GM23248 (cell line): Measurements from ENCODE around the gene SHC1.

ENCODE experiments used
- EZH2 ChIP-seq: fragments of 200-600 bp; sonication (generic); IDR thresholded peaks from 2 replicates; pipeline ENCODE4 v1.6.1; 2018; ENCODE audit warnings: antibody characterized with exemption, mild to moderate bottlenecking; ENCODE audit not compliant: insufficient read depth, poor library complexity, severe bottlenecking
- EZH2phosphoT487 ChIP-seq: fragments of 200-600 bp; sonication (generic); IDR thresholded peaks from 2 replicates; pipeline ENCODE4 v1.6.1; 2018; ENCODE audit warnings: antibody characterized with exemption, moderate library complexity, mild to moderate bottlenecking, low read depth; ENCODE audit not compliant: insufficient read depth

GRCh38 chr1:154972213-154972516 lies 1.6 kb upstream of the SHC1 start:
- TF ChIP-seq EZH2phosphoT487 (no peak), EZH2 (no peak)
